KMS-11 (cell line): Measurements from ENCODE around the gene DNM1.

Experiments
- H2AFZ ChIP-seq: fragments of 200-600 bp; sonication (generic); 2 replicates; pipeline ENCODE4 v1.6.1; 2016; ENCODE audit warnings: antibody characterized with exemption, mixed run types, low read depth
- H3K27ac ChIP-seq: fragments of 200-600 bp; sonication (generic); 2 replicates; pipeline ENCODE4 v1.6.1; 2016; ENCODE audit warnings: mild to moderate bottlenecking, mixed run types
- H3K27me3 ChIP-seq: fragments of 200-600 bp; sonication (generic); 2 replicates; pipeline ENCODE4 v1.6.1; 2017; ENCODE audit warnings: mild to moderate bottlenecking, low read depth, mixed run types, moderate library complexity; ENCODE audit not compliant: insufficient read depth
- H3K36me3 ChIP-seq: fragments of 200-600 bp; sonication (generic); 2 replicates; pipeline ENCODE4 v1.6.1; 2017; ENCODE audit warnings: mild to moderate bottlenecking, mixed run types; ENCODE audit not compliant: insufficient read depth
- H3K4me1 ChIP-seq: fragments of 200-600 bp; sonication (generic); 2 replicates; pipeline ENCODE4 v1.6.1; 2016; ENCODE audit warnings: mild to moderate bottlenecking, low read depth, mixed run types; ENCODE audit not compliant: poor library complexity, severe bottlenecking
- H3K4me2 ChIP-seq: fragments of 200-600 bp; sonication (generic); 2 replicates; pipeline ENCODE4 v1.7.0; 2016; ENCODE audit warnings: mild to moderate bottlenecking, mixed run types
- H3K4me3 ChIP-seq: fragments of 200-600 bp; sonication (generic); IDR thresholded peaks from 2 replicates; pipeline ENCODE4 v1.6.1; 2017; ENCODE audit warnings: low read depth, low read length, mixed read lengths; ENCODE audit not compliant: insufficient read depth
- H3K79me2 ChIP-seq: fragments of 200-600 bp; sonication (generic); 2 replicates; pipeline ENCODE4 v1.6.1; 2016; ENCODE audit warnings: low read depth, mixed run types; ENCODE audit not compliant: insufficient read depth
- H3K9ac ChIP-seq: fragments of 200-600 bp; sonication (generic); 2 replicates; pipeline ENCODE4 v1.6.1; 2016; ENCODE audit warnings: mild to moderate bottlenecking, mixed run types
- H4K20me1 ChIP-seq: fragments of 200-600 bp; sonication (generic); 2 replicates; pipeline ENCODE4 v1.6.1; 2016; ENCODE audit warnings: mild to moderate bottlenecking, mixed run types; ENCODE audit not compliant: insufficient read depth
- TF ChIP-seq, protein P1 (sequence below): fragments of 200-600 bp; sonication (generic); conservative IDR thresholded peaks from 2 replicates; pipeline ENCODE4 v1.6.1; 2017; ENCODE audit warnings: low read depth, mild to moderate bottlenecking, antibody characterized with exemption, low read length, moderate library complexity, mixed read lengths

DNM1 gene

DNA sequence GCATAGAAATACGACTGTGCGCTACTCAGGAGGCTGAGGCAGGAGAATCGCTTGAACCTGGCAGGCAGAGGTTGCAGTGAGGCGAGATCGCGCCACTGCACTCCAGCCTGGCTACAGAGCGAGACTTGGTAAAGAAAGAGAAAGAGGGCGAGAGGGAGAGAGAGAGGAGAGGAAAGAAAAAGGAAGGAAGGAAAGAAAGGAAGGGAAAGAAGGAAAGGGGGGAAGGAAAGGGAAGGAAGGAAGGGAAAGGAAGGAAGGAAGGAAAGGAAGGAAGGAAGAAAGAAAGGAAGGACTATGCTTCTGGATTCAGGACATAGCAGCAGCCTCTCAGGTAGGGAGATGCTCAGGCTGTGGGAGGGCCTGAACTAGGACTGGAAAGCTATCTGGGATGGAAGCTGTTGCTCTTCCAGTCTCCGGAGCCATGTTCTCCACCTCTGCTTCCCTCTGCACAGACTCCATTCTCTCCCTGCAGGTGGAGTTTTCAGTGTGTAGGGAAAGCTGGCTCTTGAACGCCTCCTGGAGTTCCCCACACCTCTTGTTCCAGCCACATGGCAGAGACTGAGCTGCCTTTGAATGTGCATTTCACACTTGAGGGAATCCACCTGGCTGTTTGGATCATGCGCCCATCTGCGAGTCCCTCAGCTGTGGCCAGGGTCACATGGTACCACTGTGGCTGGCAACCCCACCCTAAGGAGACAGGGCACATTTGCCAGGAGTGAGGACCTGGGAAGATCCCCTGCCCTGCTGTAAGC lies 82.0 kb downstream of the DNM1 start:
- Histone ChIP-seq H2AFZ (no peak overlapping the region), H3K27ac (no peak overlapping the region), H3K4me3 (no peak overlapping the region), H3K79me2 (no peaks in the 10 kb centered on the region), H3K27me3 (no peaks in the 10 kb centered on the region), H3K4me1 (peaks cover 3% of the 10 kb centered on the region), H3K36me3 (no peaks in the 10 kb centered on the region), H3K4me2 (no peak overlapping the region), H3K9ac (no peak overlapping the region), H4K20me1 (no peaks in the 10 kb centered on the region)
- TF ChIP-seq, protein P1, sequence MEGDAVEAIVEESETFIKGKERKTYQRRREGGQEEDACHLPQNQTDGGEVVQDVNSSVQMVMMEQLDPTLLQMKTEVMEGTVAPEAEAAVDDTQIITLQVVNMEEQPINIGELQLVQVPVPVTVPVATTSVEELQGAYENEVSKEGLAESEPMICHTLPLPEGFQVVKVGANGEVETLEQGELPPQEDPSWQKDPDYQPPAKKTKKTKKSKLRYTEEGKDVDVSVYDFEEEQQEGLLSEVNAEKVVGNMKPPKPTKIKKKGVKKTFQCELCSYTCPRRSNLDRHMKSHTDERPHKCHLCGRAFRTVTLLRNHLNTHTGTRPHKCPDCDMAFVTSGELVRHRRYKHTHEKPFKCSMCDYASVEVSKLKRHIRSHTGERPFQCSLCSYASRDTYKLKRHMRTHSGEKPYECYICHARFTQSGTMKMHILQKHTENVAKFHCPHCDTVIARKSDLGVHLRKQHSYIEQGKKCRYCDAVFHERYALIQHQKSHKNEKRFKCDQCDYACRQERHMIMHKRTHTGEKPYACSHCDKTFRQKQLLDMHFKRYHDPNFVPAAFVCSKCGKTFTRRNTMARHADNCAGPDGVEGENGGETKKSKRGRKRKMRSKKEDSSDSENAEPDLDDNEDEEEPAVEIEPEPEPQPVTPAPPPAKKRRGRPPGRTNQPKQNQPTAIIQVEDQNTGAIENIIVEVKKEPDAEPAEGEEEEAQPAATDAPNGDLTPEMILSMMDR, result no peak

DNA sequence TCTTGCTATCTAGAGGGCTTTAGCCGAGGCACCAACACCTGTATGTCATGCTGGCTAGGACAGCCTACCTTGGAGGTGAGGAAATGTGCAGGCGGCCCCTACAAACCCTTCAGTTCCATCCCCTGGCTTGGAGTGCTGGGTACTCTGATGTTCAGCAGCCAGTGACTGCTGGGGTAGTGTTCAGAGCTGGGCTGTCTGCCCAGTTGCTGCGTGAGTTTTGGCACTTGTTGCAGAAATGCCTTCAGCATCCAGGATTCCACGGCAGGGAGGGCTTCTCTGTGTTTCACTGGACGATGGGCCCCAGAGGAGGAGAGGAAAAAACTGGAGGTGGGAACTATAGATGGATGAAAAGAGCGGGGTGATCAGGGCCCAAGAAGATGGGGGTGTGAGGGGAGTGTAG lies 83.3 kb downstream of the DNM1 start:
- no peak overlapping the region for H3K27ac ChIP-seq

DNA sequence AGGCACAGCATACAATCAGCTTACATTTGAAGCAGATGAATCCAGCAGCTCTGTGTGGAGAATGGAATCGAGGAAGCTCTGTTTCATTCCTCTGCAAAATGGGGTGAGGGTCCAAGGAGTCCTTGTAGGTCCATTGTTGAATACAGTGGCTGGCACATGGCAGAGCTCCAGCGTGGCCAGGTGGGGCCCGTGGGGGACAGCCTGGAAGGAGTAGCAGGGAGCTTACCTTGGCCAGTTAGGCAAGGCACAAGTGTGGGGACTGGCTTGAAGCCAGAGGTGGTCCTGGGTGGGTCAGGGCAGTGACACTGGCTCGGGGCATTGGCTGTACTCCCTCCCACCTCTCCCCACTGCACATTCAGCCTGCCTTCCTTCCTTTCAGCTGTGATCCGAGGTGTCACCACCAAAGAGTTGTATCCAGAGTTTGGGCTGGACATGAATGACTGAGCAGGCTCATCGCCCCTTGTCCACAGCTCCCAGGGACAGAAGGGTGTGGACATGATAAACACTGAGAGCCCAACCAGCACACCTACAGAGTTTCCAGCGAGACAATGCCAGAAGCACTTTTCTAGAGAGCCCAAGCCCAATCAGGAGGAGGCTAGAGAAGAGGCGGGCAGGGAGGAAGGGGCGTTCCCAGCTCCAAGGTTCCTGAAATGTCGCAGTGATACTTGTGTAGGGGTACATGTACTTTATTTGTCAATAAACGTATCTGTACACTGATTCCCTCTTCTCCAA lies 85.3 kb downstream of the DNM1 start:
- Histone ChIP-seq H2AFZ (no peak overlapping the region), H3K4me3 (no peak overlapping the region), H3K9ac (no peak overlapping the region), H3K27ac (no peak overlapping the region), H3K4me1 (peaks cover 3% of the 10 kb centered on the region), H3K27me3 (no peaks in the 10 kb centered on the region), H3K79me2 (no peaks in the 10 kb centered on the region), H3K4me2 (no peak overlapping the region), H3K36me3 (no peaks in the 10 kb centered on the region), H4K20me1 (no peaks in the 10 kb centered on the region)
- TF ChIP-seq, protein P1, result no peak

More for the DNA sequence above, 83.3 kb downstream of the DNM1 start:
- TF ChIP-seq, protein P1, result no peak
- Histone ChIP-seq H4K20me1 (no peaks in the 10 kb centered on the region), H3K9ac (no peak overlapping the region), H3K4me3 (no peak overlapping the region), H3K4me1 (peaks cover 3% of the 10 kb centered on the region), H2AFZ (no peak overlapping the region), H3K36me3 (no peaks in the 10 kb centered on the region), H3K4me2 (no peak overlapping the region), H3K79me2 (no peaks in the 10 kb centered on the region), H3K27me3 (no peaks in the 10 kb centered on the region)

DNA sequence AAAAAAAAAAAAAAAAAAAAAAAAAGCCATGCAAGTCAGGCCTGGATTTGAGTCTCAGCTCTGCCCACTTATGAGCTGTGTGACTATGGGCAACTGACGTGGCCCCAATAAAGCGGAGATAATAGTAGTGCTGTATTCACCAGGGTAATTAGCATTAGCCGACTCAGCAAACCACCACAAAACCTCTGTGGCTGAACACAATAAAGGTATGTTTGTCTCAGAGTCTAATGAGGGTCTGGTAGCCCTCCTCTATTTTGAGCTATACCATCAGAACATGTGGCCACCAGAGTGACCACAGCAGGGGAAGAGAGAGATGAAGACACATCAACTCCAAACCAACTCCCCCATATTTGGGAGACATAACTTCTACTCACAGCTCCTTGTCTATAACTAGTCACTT lies 88.8 kb downstream of the DNM1 start:
- Histone ChIP-seq H2AFZ (no peak overlapping the region), H3K79me2 (no peaks in the 10 kb centered on the region), H3K36me3 (no peaks in the 10 kb centered on the region), H3K27me3 (no peaks in the 10 kb centered on the region), H3K9ac (no peak overlapping the region), H3K4me2 (no peak overlapping the region), H3K4me1 (peaks cover 3% of the 10 kb centered on the region), H3K27ac (no peak overlapping the region), H3K4me3 (no peak overlapping the region), H4K20me1 (no peaks in the 10 kb centered on the region)
- TF ChIP-seq, protein P1, result no peak
